Cerebellar nuclear complex (tissue), 1 donor: ENCODE results near the gene SORCS2.

Source experiments
- DNase-seq, 2 experiments: peaks; one replicate each; lab custom pipeline; 2025; lab: John Stamatoyannopoulos, UW

Gene SORCS2

DNA sequence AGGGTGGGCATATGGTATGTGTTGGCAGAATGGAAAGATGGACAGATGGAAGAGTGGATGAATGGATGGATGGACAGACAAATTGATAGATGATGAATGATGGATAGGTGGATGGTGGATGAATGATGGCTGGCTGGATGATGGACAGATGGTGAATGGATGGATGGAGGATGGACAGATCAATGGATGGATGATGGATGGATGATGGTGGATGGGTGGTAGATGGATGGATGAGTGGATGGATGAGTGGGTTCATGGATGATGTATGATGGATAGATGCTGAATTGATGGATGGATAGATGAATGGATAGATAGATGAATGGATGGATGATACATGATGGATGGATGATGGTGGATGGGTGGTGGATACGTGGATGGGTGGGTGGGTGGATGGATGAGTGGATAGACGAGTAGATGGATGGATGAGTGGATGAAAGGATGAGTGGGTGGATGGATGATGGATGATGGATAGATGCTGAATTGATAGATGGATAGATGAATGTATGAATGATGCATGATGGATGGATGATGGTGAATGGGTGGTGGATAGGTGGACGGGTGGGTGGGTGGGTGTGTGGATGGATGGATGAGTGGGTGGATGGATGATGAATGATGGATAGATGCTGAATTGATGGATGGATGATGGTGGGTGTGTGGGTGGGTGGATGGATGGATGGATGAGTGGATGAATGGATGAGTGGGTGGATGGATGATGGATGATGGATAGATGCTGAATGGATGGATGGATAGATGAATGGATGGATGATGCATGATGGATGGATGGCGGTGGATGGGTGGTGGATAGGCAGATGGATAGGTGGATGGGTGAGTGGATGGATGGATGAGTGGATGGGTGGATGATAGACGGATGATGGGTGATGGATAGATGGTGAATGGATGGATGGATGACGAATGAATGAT is 497.7 kb downstream of the SORCS2 start:
- no peak for DNase-seq

DNA sequence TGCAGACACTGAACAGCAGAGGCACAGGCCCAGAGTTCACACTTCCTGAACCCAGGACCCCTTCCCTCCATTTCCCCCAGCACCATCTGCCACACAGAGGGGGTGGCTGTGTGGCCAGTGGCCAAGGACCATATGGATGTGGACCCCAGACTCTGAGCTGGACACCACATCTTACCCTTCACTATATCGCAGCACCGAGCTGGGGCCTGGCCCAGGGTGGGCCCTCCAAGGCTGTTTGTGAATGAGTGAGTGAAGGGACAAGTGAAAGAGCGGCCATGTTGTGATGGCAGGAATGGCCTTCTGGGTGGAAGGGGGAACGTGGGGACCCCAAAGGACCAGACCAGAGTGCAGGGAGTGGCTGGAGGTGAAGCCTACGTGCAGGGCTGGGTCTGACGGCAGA is 498.7 kb downstream of the SORCS2 start:
- DNase-seq: no peak

- no peak for DNase-seq
Observed at GRCh38 chr4:7691982-7692381, 499.6 kb downstream of the SORCS2 start.

DNA sequence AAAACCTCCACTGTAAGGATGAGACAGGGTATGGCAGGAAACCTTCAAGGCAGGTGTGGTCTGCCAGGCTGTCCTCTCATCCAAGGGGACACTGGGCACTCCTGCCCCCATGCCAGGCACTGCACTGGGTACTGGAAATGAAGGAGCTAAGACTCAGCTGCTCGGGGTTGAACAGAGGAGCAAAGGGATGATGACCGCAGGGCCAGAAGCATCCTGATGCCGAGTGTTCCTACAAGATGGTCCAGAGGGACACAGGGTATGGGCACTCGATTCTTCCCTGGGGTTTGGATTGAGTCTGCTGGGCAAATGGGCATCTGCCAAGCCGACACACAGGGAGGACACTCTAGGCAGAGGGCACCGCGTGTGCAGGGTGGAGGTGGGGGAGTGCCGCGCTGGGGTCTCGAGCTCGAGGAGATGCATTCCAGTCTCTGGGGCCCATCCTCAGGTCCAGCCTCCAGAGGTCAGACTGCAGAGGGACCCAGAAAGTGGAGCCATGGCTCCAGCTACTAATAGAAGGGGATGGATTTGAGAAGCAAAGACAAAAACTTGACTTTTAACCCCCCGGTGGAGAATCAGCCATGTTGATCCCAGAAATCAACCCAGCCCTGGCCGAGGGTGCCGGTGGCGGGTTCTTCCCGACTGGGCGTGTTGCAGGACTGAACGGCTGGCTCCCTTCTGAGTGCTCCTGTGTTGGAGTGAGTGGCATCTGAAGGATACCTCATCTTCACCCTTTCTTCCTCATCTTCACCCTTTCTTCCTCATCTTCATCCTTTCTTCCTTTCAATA is 500.3 kb downstream of the SORCS2 start:
- DNase-seq: no peak

DNA sequence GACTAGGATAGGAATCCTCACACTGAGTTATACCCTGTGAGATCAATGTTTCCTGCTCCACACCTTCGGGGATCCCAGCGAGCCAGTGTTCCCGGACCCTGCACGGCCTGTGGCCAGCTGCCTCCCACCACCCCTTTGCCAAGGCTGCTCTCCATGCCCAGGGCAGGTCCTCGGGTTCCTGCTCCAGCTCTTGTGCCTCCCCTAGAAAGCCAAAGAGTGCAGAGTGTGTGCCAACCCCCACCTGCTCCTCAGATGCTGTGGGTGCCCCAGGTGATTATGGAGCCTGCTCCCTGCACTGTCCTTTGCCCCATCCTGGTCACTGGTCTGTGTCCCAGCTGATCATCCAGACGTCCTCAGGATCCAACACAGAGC is 500.9 kb downstream of the SORCS2 start:
- DNase-seq: no peak

- no peak for DNase-seq
Observed at GRCh38 chr4:7693711-7694110, 501.4 kb downstream of the SORCS2 start.

GRCh38 chr4:7694324-7694723 is 502.0 kb downstream of the SORCS2 start:
- no peak for DNase-seq

- DNase-seq: no peak
Observed at GRCh38 chr4:7697343-7697742, 505.0 kb downstream of the SORCS2 start.

GRCh38 chr4:7697821-7698220 is 505.5 kb downstream of the SORCS2 start:
- DNase-seq: no peak

DNA sequence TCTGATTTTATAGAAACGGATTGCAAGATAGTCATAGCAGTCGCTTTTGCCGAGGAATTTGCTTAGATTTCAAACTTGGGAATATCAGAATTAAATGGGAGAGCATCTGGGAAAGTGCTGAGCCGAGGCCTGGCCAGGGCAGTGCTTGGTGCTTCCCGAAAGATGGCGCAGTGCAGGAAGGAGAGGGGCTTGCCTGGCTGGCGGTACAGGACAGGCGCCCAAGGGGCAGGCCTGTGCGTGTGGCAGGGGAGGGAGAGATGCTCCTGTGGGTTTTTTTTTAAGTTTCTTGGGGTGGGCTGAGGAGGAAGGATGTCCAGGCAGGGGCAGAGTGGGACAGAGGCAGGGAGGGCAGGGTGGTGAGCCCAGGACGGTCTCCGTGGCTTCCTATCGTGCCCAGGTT is 506.2 kb downstream of the SORCS2 start:
- DNase-seq: no peak

GRCh38 chr4:7699031-7699430 is 506.7 kb downstream of the SORCS2 start:
- DNase-seq: no peak

DNA sequence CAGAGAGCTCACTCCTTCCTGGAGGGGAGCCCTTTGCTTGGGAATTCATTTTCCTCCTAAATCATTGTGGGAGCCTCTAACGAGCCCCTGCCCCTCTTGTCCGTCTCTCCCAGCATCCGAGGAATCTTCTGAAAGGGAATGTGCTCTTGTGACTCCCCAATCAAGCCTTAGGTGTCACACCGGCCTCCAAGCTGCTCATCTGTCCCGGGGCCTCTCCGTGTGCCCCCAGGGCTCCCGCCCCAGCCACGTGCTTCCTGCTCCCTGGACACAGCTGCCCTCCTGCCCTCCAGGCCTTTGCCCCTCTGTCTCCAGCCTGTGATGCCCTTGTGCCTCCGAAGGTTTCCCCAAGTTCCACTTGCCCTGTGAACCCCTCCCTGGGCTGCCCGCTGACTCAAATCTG is 507.5 kb downstream of the SORCS2 start:
- no peak for DNase-seq

- DNase-seq: no peak
Observed at GRCh38 chr4:7700665-7701064, 508.3 kb downstream of the SORCS2 start.

GRCh38 chr4:7701866-7702649 is 509.7 kb downstream of the SORCS2 start:
- no peak for DNase-seq

DNA sequence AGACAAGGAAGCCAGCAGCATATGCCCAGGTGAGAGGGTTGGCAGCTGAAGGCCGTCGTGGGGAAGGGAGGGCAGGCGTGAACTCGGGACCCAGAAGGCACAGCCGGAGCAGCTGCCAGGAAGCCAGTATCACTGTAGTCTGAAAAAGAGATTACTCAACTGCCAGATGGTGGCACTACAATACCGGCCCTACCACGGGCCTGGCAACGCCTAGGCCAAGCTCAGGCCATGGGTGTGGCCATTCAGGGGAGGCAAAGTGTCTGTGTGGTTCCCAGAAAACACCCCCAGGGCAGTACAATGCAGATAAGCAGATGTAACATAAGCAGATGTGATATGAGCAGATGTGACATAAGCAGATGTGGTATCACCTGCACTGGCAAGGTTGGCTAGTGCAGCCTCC is 511.4 kb downstream of the SORCS2 start:
- no peak for DNase-seq

GRCh38 chr4:7704091-7704490 is 511.8 kb downstream of the SORCS2 start:
- DNase-seq: no peak

- DNase-seq: no peak
Observed at GRCh38 chr4:7704625-7705024, 512.3 kb downstream of the SORCS2 start.

DNA sequence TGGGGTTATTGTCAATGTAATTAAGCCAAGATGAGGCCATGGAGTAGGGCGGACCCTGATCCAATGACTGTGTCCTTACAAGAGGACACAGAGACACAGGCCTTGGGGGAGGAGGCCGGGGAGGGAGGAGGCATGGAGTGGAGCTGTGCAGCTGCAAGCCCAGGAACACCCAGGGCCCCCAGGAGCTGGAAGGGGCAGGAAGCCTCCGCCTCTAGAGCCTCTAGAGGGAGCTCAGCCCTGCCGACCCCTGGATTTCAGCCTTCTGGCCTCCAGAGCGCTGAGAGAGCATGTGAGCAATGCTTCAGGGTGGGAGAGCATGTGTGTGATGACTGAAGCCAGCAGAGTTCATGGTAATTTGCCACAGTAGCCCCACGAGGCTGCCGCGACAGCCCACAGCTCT is 512.7 kb downstream of the SORCS2 start:
- no peak for DNase-seq

DNA sequence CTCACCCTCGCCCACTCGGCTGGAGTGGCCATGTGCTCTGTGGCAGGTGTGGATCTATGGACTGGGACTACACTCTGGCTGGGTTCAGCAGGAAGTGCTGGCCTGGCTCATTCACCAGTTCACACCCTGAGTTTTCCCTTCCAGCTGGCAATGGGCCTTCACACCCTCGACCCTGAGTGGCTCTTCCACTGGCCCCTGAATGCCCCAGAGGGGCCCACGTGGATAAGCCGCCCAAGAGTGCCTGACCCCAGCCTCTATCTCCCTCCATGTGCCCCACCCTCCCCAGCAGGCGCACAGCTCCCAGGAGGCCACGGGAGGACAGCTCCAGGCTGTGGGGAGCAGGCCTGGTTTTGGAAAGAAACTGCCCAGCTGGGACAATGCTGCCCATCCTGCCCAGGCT is 513.3 kb downstream of the SORCS2 start:
- no peak for DNase-seq

DNA sequence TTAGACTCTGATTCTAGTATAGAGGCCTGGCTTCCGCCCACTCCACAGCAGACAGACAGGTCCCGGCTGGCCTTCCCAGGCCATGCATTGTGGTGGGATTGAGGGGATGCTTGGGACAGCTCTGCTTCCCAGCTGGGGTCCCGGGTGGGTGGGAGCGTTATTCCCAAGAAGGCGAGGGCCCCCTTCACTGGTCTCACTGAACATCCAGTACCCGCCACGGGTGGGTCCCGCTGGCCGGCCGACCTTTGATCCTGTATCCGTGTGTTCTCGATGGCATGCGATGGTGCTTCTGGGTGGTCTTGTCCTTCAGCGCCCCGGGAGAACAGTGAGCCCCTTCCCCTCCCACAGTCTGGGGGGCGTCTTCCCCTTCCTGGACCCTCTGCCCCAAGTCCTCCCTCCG is 515.9 kb downstream of the SORCS2 start:
- no peak for DNase-seq

- DNase-seq: no peak
Observed at GRCh38 chr4:7708981-7709380, 516.6 kb downstream of the SORCS2 start.

DNA sequence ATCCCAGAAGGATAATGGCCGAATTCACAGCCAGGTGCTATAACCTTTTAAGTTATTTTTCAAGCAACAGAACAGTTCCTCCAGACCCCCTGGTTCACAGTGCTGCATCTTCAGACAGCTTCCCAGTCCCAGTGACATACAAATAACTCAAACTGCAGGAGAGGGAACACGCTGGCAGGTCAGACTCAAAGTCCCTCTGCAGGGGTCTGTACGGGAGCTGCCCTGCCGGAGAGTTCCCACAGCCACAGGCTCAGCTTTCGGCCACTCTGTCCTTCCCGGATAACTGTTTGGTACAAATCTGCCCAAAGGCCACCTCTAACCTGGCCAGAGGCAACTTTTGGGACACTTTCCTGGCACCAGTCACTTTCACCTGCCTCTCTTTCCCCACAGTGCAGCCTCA is 517.1 kb downstream of the SORCS2 start:
- no peak for DNase-seq

DNA sequence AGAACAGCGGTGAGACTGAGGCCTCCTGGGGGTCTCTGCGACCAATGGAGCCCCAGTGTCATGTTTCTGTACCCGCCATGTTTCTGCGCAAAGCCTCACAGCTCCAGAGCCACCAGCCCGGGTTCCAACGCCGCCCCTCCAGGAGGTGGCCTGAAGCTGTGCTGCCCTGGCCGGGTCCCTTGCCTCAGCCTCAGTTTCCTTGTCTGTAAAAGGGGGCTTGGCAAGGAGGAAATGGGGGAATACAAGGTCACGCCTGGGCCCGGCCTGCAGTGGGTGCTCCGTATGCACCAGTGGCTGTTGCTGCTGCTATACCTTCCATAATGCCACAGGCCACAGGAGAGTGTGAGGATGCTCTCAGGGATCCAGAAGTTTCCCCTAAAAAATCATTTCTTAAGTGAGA is 517.8 kb downstream of the SORCS2 start:
- no peak for DNase-seq
